HG03139 (cell line): ENCODE data around the gene OR5M11.
"Not testable (repeated sequence)": the region's sequence is repeated elsewhere in the genome, so short reads cannot be mapped to it uniquely, and the experiment has no call there.

Experiments
- ATAC-seq: cut with Tn5 transposase; IDR thresholded peaks from one replicate; pipeline ENCODE4 v1.9.1; 2021; ENCODE audit not compliant: unreplicated experiment

Gene OR5M11

DNA sequence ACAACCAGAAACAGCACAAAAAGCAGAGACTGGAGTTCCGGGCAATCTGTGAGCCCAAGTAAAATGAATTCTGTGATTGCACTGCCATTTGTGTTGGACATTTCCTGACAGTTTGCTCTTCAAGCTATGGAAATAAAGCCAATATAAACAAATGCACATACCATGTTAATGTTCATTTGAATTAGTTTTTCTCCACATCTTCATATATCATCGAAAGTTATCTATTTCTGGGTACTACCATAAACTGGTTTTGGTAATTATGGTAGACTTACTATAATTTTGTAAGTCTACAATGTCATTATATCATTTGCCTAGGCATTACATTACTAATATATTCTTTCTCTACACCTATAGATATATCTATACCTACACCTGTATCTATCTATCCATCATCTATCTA lies at the start of gene OR5M11:
OR5M11 (minus strand) TSS at position 101 of the 400 bp plus-strand sequence; CDS start at position 101, 0 bp downstream.
- ATAC-seq: no peak

DNA sequence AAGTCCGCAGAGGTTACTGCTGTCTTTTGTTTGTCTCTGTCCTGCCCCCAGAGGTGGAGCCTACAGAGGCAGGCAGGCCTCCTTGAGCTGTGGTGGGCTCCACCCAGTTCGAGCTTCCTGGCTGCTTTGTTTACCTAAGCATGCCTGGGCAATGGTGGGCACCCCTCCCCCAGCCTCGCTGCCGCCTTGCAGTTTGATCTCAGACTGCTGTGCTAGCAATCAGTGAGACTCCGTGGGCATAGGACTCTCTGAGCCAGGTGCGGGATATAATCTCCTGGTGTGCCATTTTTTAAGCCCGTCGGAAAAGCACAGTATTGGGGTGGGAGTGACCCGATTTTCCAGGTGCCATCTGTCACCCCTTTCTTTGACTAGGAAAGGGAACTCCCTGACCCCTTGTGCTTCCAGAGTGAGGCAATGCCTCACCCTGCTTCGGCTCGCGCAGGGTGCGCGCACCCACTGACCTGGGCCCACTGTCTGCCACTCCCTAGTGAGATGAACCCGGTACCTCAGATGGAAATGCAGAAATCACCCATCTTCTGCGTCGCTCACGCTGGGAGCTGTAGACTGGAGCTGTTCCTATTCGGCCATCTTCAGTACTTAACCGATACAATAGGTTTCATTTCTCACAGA lies 49.1 kb upstream of the OR5M11 start:
- ATAC-seq: not testable (repeated sequence)

DNA sequence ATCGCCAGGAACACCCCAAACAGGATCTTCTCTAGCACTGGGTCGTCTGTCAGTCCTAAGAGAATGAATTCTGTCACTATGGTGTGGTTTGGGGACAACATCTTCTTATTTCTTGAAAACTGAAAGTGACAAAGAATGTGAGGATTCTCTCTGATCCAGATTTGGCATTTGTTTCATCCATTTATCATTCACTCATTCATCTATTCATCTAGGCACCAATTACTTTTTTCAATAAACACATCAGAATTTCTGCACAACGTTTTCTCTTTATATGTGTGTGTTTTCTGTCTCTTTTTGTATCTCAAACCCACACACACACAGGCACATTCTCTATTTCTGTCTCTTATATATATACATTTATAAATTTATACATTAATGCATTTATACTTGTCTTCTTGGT lies 34.6 kb upstream of the OR5M11 start, which contains the start of gene OR5M10:
OR5M10 (minus strand) TSS at position 101 of the 400 bp plus-strand sequence; CDS start at position 101, 0 bp downstream.
- no peak for ATAC-seq

DNA sequence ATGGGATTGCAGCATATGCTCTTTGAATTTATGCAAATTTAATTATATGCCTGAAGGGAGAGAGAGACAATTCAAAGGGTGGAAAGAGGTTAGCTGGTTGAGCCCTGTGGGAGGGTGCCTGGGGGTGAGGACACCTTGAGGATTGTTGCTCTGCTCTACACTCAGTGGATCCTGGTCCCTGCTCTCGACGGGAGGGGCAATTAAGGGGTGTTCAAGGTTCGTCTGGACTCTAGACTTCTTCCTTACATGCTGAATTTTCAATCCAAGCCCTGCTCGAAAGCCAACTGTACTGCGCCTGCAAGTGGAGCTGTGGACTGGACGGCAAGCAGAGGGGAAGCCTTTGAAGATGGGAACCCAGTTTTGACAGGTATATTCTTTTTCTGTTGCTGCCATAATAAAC lies 15.5 kb upstream of the OR5M11 start:
- no peak for ATAC-seq

DNA sequence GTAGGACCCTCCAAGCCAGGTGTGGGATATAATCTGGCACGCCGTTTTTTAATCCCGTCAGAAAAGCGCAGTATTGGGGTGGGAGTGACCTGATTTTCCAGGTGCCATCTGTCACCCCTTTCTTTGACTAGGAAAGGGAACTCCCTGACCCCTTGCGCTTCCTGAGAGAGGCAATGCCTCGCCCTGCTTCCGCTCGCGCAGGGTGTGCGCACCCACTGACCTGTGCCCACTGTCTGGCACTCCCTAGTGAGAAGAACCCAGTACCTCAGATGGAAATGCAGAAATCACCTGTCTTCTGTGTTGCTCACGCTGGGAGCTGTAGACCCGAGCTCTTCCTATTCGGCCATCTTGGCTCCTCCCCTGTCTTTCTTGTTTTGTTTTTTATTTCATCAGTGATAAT lies 11.6 kb upstream of the OR5M11 start:
- ATAC-seq: not testable (repeated sequence)

DNA sequence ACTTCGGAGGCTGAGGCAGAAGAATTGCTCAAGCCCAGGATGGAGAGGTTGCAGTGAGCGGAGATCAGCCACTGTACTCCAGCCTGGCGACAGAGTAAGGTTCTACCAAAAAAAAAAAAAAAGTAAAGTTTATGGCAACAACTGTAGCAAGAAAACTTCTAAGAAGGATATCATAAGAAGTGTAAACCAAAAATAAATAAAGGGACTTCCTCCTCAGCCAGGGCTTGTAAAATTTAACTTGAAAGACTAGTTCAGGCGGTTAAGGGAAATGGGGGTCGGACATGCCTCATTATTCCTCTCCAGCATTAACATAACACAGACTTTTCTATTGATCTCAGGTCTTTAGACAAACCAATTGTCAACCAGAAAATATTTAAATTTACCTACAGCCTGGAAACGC lies 2.5 kb upstream of the OR5M11 start:
- no peak for ATAC-seq

DNA sequence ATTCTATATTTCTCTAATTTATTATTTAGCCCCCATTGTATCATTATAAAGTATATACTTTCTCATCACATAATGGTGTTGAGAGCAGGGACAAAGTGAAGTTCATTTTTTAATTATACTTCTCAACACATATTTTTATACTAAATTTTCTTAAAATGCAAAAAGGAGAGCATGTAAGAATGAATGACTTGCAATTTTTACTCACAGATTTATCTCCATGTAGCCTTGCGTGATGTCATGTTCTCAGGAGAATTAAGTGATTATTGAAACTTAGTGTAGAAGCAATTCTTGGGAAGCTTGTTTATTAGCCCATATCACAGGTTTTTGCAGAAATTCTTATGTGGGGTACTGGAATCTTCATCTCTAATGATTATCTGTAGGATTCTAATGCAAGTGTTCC lies 682 bp upstream of the OR5M11 start:
- no peak for ATAC-seq

DNA sequence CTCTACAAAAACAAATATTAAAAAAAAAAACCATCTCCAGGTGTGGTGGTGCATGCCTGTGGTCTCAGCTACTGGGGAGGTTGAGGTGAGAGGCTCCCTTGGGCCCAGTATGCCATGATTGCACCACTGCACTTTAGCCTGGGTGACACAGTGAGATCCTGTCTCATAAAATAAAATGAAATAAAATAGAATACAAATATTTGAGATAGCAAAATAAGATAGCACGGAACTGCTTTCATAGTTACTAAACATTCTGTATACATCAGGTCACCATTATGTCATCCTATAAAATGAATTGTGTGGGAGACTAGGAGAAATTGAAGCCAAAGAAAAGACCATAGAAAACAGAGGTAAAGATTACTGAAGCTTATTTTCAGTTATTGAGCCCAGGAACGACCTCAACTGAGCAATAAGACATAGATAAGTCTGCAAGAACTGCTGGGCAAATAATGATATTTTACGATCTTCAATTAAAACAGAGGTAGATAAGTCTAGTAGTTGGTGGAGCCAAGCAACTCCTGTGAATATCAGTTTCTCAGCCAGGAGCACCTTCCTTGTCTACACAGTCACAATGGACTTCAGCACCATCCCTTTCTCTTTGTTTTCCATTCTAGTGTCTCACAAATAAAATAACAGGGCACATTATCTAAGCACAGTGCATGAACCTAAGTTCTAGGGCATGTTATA lies 9.9 kb downstream of the OR5M11 start:
- no peak for ATAC-seq

DNA sequence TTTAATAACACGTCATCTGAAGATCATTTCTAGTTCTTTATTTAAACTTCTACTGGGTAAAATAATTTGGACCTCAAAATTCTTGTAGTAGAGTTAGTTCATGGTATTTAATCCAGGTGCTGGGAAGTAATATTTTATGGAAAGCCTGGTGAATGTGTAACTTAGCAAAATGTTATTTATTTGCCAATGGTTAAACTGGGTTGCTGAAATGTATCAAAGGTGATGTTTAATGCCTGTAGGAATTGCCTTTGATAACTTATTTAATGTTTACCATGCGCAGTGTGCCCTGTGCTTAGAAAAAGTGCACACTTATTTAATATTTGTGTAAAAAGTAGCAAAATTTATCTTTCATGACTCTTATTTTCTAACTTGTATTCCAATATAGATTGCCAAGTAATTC lies 11.2 kb downstream of the OR5M11 start:
- ATAC-seq: no peak

DNA sequence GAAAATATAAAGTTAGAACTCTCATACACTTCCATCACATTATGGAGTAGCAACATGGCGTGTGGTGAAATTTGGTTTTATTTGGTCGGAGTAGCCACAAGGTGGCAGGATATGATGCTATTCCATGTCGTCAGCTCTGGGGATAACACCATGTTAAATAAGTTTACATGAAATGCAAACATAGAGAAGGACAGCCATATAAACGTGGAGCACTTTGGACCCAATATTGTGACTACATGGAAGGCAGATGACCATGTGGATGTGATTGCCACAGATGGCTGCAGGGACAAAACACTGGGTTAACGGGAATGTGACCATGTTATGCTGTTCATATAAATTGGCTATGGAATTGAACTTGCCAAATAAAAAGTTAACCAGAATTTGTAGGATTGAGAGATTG lies 21.0 kb downstream of the OR5M11 start:
- no peak for ATAC-seq

DNA sequence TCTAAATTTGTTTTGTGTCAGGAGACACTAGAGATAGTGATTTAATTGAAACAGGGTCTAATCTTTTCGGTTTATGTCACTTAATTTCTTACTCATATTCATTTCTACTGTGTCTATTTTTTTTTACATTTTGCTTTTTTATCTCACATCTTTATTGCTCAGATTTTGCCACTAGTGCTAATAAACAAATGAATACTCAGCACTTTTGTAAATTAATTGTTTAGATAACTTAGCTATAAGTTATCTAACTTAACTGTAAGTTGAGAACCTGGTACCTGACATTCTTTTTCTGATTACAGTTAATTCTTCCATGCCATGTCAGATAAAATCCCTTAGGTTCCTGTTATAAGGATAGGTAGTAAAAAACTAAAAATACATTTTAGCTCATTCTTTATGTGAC lies 29.8 kb downstream of the OR5M11 start:
- no peak for ATAC-seq

DNA sequence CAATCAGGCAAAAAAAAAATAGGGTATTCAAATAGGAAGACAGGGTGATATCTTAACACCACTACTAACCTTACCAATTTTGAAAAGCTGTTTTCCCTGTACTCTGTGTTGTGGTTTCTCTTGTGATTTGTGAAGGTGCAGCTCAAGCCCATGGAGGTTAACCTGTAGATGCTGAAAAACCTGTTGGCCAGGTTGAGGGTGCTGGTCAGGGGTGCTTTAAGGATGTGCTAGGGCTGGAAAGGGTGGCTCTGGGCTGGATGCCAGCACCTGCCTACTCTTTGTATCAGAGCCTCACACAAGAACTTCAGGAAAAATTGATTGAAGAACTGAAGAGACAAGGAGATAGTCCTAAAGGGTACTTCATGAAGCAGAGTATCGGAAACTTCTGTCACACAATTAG lies 33.6 kb downstream of the OR5M11 start:
- ATAC-seq: no peak

DNA sequence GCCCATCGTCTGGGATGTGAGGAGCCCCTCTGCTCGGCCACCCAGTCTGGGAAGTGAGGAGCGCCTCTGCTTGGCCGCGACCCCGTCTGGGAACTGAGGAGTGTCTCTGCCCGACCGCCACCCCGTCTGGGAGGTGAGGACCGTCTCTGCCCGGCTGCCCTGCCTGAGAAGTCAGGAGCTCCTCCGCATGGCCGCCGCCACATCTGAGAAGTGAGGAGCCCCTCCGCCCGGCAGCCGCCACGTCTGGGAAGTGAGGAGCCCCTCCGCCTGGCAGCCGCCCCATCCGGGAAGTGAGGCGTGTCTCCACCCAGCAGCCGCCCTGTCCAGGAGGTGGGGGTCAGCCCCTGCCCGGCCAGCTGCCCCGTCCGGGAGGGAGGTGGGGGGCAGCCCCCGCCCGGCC lies 46.0 kb downstream of the OR5M11 start:
- no peak for ATAC-seq

DNA sequence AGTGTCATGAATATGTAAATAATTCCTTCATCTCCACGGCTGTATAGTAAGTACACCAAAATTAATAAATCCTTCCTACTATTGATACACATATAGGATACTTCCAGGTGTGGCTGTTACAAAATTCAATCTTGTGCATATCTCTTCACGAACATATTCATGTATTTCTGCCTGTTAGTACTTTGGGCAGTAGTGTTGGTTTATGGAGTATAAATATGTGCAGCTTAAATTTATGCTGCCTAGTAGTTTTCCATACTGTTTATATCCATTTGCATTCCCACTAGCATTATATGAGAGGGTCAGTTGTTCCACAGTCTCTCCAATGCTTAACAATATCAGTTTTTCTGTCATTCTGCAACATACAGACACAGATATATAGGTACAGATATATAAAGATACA lies 47.9 kb downstream of the OR5M11 start:
- ATAC-seq: no peak
